SKM-1 treated with dmso at 0.1 percent for 144 hours (cell line): ENCODE measurements around the gene AK4.

Source experiments
- DNase-seq: peaks from one replicate; lab custom pipeline; 2025; ENCODE audit not compliant: unreplicated experiment; lab: John Stamatoyannopoulos, UW

The AK4 gene

GRCh38 chr1:65175171-65176055, 27.4 kb downstream of the AK4 start:
- DNase-seq, result no peak

DNA sequence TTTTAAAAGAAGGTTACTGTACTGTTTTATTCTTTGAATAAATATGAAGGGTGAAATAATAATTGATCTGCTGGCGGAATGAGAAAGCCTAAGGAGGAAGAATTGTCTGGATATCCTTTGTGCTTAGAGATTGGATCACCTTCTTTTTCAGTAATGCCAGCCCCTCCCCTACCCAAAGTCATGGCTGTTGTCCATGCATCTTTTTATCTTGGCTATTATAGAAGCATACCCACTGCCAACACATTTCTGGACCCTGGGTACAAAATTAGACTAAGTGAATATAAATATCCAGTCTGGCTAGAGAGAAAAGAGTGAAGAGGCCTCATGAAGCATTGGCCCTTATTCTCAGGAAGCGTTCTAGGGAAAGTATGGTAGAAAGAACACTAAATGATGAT, 28.1 kb downstream of the AK4 start:
- no peak for DNase-seq

GRCh38 chr1:65176591-65176990, 28.6 kb downstream of the AK4 start:
- DNase-seq, result peak; percentile 64

DNA sequence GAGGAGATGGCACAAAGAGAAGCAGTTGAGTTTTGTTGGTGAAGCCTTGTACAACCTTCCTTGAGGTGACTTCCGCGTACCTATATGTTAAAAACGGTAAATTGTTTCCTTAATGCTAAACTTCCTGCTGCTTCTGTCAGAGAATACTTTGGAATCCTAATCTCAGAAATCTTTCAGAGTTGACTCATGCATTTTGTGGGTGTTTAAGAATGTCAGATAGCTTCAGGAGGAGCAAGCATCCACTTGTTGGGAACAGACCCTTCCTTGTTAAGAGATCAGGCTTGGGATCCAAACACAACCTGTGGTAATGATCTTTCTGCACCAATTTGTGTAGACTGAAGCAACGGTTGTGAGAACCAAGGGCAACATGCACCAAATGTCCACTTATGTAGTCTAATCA, 29.5 kb downstream of the AK4 start:
- no peak for DNase-seq

GRCh38 chr1:65178235-65178634, 30.2 kb downstream of the AK4 start:
- DNase-seq, result no peak

- DNase-seq, result no peak
Measured at GRCh38 chr1:65179148-65179547, 31.1 kb downstream of the AK4 start.

GRCh38 chr1:65180977-65181376, 33.0 kb downstream of the AK4 start:
- DNase-seq, result no peak

DNA sequence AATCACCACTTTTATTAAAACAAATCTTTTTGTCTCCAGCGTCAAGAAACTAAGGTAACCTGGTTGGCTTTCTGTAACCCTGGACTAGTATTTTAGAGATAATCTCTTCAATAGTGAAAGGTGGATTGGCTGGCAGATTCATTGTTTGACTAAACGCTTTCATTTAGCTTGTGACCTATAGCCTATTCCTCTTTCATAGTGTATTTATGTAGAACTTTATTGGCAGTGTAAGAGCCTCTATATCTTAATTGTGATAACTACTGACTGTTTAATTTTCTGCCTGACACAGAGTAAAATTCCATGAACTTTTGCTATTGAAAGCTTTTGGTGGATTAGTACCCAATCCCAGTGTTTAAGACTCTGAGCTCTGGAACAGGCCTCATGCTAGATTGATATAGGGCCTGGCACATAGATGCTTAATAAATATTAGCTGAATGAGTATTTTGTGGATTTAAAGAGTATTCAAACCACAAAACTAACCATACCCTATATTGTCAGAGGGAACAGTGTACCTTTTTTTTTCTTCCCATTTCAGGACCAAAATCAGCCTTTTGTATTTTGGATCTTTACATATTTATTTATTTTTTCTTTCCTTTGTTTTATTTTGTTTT, 34.8 kb downstream of the AK4 start:
- DNase-seq, result no peak

DNA sequence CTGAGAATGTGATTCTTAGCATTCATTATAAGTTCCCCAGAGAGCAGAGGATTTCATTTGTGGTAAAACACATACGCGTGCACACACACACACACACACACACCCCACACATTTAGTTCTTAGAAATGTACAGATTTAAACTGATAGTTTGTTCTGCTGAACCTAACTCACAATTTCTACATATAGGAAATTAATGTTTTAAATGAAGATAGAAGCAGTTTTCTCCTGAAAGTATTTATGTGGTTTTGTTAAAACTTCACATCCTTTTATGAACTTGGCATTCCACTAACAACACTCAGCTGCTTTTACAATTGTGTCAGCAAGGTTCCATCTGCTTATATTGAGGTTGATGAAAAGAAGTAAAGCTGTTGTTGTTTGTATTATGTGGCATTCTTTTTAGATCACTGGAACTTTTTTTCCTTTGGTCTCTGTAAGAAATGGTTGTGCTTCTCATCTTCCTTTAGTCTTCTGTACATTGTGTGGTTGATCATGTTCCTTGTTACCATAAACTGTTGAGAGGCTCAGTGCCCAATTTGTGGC, 41.6 kb downstream of the AK4 start:
- DNase-seq, result no peak

DNA sequence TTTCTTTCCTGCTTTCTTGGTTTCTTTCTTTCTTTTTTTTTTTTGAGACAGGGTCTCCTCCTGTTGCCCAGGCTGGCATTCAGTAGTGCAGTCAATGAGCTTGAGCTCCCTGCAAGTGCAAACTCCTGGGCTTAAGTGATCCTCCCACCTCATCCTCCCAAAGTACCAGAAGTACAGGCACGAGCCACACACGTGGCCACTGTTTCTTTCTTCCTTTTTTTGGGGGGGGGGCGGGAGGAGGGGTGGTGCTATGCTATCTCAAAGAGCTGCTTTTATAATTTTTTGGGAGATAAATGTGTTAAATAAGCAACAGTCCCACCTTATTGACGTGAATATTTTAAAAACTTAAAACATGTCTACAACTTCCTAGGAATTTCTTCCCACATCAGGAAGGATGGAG, 42.2 kb downstream of the AK4 start:
- DNase-seq, result no peak

- DNase-seq, result no peak
Measured at GRCh38 chr1:65193129-65193695, 45.2 kb downstream of the AK4 start.

GRCh38 chr1:65195495-65196417, 47.8 kb downstream of the AK4 start:
- DNase-seq, result no peak

GRCh38 chr1:65196926-65197325, 48.9 kb downstream of the AK4 start:
- DNase-seq, result no peak

- no peak for DNase-seq
Measured at GRCh38 chr1:65197636-65198035, 49.6 kb downstream of the AK4 start.

DNA sequence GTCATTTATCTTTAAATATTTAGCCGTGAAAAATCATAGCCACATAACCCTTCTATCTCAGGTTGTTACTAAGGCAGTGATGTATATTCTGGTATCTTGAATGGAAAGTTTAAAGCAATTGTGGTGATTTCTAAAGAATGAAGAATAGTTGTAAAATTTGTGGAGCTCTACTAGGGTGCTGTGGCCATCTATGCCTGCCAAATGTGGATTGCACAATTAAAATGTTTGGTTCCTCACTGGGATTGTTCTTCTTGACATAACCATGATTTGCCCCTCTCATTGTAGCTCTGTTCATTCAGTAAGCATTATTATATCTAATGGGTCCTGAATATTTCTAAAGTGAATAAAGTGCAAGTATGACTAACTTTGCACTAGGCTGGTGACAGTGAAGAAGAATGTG, 50.1 kb downstream of the AK4 start:
- DNase-seq, result no peak

DNA sequence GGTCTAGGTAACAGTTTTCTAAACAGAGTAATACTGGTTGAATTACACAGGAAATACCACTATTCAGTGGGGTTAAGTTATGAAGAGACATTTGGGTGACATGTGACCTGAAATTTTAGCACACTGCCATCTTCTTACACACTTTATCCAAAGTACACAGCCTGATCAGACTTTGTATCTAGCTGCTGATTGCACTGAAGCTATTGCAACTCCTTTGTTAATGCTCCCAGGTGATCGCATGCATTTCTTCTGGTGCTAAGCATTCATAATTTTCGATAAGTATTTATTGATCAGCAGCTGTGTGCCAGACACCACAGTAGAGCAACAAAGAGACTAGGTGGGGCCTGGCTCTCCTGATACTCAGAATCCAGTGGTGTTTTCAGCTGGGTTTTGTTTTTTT, 52.4 kb downstream of the AK4 start:
- no peak for DNase-seq

DNA sequence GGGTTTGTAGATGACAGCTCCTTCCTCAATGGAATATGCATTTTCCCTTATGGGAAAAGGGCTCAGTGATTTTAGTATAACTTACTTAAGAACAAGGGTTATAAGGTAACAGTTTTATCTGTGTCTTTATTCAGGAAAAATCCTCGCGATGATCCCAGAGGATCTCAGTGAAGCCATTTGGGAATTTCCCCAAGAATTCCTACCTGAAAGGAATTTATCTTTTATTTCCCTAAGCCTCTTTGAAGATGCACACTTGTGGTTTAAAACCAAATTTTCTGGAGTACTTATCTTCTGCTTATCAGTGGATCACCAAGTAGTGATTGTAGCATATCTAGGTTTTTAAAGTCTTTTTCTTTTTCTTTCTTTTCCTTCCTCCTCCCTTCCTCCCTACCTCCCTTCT, 58.8 kb downstream of the AK4 start:
- no peak for DNase-seq

GRCh38 chr1:65207317-65207716, 59.3 kb downstream of the AK4 start:
- DNase-seq, result no peak

GRCh38 chr1:65208563-65208973, 60.6 kb downstream of the AK4 start:
- no peak for DNase-seq

GRCh38 chr1:65209005-65209885, 61.2 kb downstream of the AK4 start:
- DNase-seq, result peak; percentile 32
